Measurements from ENCODE around the gene MTCP1.

Gene MTCP1

DNA sequence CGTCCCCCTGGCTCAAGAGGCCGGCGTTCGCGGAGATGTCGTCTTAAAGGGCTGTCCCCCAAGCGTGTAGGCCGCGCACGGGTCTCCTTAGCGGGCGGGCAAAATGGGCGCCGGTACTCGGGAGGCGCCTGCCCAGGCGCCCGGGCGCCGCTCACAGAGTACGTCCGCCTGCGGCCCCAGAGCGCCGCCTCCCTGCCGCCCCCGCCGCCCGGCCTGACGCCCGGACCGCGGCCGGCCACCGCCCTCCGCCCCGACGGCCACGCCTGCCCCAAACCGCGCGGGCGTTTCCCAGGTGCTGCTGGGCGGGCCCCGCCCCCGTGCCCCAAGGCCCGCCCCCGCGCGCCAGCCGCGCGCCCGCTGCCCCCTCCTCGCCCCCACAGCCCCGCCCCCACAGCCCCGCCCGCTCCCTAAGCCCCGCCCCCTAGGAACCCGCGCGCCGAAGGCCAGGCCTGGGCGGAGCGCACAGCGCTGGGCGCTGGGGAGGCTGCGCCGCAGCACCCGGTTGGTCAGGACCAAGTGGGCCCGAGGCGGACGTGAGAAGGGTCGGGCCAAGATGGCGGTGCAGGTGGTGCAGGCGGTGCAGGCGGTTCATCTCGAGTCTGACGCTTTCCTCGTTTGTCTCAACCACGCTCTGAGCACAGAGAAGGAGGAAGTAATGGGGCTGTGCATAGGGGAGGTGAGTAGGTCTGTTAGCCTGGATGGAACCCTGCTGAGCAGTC is at the start of gene MTCP1, which contains the start of the genes BRCC3 and CMC4:
TSS of gene MTCP1 (minus strand) at position 162 of the 719 bp plus-strand sequence. CDS start 5,126 bp downstream, outside the sequence.
TSS of gene BRCC3 (plus strand) at position 534 of the 719 bp plus-strand sequence. CDS start at position 554, 20 bp downstream.
TSS of gene CMC4 (minus strand) at position 162 of the 719 bp plus-strand sequence. CDS start 7,113 bp downstream, outside the sequence.
- no peak for DNase-seq (ENCODE audit: low read depth)

- DNase-seq (ENCODE audit: low read depth): no peak
These were observed 44.4 kb upstream of the MTCP1 start for GRCh38 chrX:155115174-155115819.

- DNase-seq (ENCODE audit: low read depth): no peak
These were observed 42.2 kb upstream of the MTCP1 start for GRCh38 chrX:155113097-155113496.

DNA sequence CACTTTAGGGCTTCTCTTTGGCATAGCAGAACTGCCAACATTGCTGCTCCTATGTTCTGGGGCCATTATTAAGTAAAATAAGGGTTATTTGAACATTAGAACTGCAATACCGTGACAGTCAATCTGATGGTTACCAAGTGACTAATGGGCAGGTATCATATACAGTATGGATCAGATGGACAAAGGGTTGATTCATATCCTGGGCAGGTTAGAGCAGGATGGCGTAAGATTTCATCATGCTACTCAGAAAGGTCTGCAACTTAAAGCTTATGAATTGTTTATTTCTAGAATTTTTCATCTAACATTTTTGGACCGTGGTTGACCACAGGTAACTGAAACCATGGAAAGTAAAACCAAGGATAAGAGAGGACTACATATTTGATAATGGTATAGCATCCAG is 41.2 kb upstream of the MTCP1 start:
- DNase-seq (ENCODE audit: low read depth): no peak

- DNase-seq (ENCODE audit: low read depth): no peak
These were observed 37.5 kb upstream of the MTCP1 start for GRCh38 chrX:155108427-155108826.

- no peak for DNase-seq (ENCODE audit: low read depth)
These were observed 35.0 kb upstream of the MTCP1 start for GRCh38 chrX:155105919-155106318.

- no peak for DNase-seq (ENCODE audit: low read depth)
These were observed 23.6 kb upstream of the MTCP1 start for GRCh38 chrX:155094468-155095061.

DNA sequence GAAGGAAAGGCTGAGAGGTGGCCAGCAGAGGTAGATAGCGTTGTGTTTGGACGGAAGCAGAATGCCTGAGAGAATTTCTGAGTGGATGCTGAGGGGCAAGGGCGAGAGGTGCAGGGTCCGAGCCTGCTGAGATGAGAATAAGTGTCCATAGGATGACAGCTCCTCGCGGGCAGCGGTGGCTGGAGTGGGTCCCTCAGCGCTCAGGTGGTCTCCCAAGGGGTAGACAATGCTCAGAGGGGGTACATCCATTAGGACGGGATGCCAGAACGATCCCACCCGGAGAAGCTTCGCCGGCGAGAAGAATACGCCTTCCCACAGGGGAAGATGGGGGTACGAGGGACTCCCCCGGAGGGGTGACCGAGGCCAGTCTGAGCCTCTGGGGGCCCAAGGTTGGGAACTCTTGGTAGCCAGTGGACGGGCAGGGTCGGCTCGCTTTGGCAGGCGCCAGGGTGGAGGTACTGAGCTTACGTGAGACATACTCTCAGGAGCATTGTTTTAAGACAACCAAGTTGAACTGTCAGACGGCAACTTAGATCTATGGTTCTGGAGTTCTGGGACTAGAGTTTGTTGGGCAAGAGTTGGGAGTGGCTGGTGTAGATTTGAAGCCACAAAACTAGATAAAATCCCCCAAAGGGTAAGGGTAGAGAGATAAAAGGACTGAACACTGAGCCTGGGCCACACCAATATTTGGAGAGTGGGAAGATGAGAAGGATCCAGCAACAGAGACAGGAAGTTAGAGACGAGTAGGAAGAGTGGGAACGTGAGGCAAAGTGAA is 16.2 kb upstream of the MTCP1 start:
- DNase-seq (ENCODE audit: low read depth): no peak

GRCh38 chrX:155086202-155086840 is 15.4 kb upstream of the MTCP1 start:
- DNase-seq (ENCODE audit: low read depth): no peak

DNA sequence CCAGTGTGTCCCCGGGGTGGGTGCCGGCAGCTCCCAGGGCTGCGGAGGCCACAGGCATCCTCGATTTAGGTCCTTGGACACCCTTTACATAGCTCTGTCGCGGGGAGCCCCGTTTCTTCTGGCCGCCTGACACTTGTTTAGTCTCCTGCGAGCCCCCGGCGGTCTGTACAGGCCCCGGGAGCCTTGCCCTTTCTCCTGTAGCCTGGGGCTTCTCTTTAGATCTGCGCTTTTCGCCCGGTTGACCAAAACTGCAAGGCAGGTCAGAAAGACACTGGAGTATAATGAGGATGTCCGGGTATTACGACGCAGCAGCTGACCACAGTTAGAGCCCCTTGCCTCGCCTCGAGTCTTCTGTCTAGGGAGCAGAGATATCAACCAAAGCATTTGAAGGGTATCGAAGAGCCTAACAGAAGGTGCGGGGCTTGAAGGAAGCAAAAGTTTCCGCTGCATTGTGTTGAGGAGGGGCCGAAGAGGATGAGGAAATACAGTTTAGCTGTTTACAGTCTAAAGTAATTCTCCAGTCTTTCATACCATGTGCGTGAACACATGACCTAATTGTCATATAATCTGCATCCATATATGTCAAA is 851 bp upstream of the MTCP1 start:
- DNase-seq (ENCODE audit: low read depth): no peak

- DNase-seq (ENCODE audit: low read depth): no peak
These were observed 317 bp downstream of the MTCP1 start for GRCh38 chrX:155070663-155070974.

- no peak for DNase-seq (ENCODE audit: low read depth)
These were observed 898 bp downstream of the MTCP1 start for GRCh38 chrX:155070038-155070437.

GRCh38 chrX:155069414-155069813 is 1.5 kb downstream of the MTCP1 start:
- no peak for DNase-seq (ENCODE audit: low read depth)

- no peak for DNase-seq (ENCODE audit: low read depth)
These were observed 2.8 kb downstream of the MTCP1 start for GRCh38 chrX:155068165-155068564.

GRCh38 chrX:155065035-155065734 is 5.8 kb downstream of the MTCP1 start:
- DNase-seq (ENCODE audit: low read depth): no peak

DNA sequence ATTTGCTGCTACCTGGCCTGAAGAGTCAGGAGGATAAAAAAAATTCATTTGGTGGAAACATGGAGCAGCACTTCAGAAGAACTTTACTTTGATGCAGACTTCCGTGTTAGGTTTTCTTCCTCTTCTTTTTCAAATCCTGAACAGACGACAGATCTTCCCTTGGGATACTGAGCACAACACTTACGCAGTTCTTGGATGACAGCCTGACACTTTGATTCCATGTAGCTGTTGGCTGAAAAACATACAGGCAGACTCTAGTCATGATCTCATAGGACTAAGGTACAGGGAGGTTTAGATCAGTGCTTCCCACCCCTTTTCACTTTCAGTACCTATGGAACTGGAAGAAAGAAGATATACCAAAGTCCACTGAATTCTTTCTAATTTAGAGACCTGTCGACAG is 9.2 kb downstream of the MTCP1 start:
- no peak for DNase-seq (ENCODE audit: low read depth)

DNA sequence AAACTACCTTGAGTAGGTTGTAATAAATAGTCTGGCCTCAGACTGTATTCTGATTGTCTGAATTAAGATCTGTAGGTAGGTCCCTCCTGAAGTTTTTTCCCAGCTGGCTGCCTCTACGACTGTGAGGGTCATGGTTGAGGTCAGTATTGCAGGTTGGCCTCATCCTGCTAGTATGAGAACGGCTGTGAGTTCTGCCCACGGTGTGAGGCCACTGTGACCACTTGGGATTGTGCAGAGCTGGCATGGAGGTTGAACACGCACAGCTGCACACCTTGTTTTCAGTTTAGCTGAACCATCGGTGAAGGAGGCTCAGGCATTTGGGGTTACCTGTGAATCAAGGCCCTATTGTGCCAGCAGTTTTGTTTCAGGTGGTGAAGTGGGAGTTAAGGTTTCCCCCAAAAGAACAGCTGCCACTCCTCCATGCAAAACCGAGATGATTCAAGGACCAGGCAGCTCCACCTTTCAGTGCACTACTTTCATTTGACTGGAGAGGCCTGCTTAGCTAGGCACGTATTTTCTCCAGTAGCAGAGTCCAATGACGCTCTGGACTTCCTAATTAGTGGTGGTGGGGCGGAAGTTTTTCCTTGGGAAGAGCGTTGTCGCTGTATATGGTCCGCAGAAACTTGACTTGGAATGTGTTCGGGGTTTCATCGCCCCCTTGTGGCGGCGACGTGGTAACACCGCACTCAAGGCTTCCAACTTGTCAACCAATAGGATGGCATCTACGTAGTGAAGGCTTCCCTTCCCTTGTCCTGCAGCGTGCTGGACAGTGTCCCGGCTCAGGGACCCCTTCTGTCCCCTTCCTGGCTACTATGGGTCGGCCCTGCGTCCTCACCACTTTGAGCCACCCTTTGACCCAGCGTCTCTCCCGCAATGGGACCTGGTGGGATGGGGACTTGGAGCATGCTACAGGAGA is 13.8 kb downstream of the MTCP1 start:
- no peak for DNase-seq (ENCODE audit: low read depth)

DNA sequence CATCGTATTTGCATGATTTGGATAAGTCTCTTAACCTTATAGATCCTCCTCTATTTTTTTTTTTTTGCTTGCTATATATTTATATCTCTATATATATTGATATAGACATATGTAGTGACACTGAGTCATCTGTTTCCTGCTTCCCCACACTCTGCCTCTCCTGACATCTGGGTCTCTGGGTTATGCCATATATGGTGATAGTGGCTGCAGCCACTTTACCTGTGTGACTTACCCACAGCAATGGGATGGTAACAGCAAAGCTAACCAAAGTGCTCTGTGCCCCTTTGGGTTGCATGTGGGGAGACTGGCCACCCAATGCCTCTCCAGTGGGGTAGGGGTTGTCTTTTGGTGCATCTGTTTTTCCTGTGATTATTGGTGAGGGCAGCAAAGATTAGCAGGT is 14.5 kb downstream of the MTCP1 start:
- no peak for DNase-seq (ENCODE audit: low read depth)

- no peak for DNase-seq (ENCODE audit: low read depth)
These were observed 15.4 kb downstream of the MTCP1 start for GRCh38 chrX:155055494-155055893.

- no peak for DNase-seq (ENCODE audit: low read depth)
These were observed 16.7 kb downstream of the MTCP1 start for GRCh38 chrX:155054255-155054654.

Measured in GM04503 (cell line).